ENCODE data around the gene ACHE.

- TF ChIP-seq POLR2AphosphoS5 (IDR thresholded peaks at IDR 0.05; ENCODE audit: low read depth, low read length) = no peak
- TF ChIP-seq POLR2A (IDR thresholded peaks at IDR 0.05; ENCODE audit: low read depth, low read length) = no peak
- no peak for TF ChIP-seq TAF1 (IDR thresholded peaks at IDR 0.05; ENCODE audit: borderline replicate concordance, low read depth, low read length)
Measured at GRCh38 chr7:100861616-100861985, 34.1 kb downstream of the ACHE start.

All from GM12892 (cell line).